Testis (tissue), 2 donors: Measurements from ENCODE around the gene C10orf120.

Experiments used
- POLR2A ChIP-seq: fragments of 450-650 bp; IDR thresholded peaks from one replicate; pipeline ENCODE4 v1.6.1; 2017; ENCODE audit warnings: antibody characterized with exemption, mild to moderate bottlenecking, moderate library complexity
- TF ChIP-seq, protein P1 (sequence below), 3 experiments: fragments of 450-650 bp in 2 of 3; fragments of 200-600 bp in 1 of 3; sonication (generic) in 1 of 3; IDR thresholded peaks; one replicate each; pipeline ENCODE4 v1.5.1; 2016 to 2019; ENCODE audit warnings: antibody characterized with exemption in 3 of 3, mild to moderate bottlenecking in 2 of 3, moderate library complexity in 1 of 3

DNA sequence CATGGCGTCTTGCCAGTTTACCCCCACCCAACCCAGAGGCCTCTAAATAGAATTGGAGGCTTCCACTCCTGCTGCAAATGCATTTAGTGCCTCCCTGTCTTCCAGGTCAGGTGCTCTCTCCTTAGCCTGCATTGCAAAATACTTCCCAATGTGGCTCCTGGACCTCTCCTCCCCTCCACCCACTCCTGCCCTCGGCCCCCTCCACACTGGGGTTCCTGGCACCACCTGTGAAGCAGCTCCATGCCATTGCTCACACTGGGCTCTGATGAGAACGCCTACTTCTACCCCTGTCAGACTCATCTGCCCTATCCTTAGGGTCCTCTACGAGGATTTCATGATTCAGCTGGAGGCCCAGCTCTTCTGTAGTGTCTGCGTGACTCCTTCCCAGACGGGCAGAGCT, 37.4 kb downstream of the C10orf120 start:
- no peak for TF ChIP-seq POLR2A
- TF ChIP-seq, protein P1, sequence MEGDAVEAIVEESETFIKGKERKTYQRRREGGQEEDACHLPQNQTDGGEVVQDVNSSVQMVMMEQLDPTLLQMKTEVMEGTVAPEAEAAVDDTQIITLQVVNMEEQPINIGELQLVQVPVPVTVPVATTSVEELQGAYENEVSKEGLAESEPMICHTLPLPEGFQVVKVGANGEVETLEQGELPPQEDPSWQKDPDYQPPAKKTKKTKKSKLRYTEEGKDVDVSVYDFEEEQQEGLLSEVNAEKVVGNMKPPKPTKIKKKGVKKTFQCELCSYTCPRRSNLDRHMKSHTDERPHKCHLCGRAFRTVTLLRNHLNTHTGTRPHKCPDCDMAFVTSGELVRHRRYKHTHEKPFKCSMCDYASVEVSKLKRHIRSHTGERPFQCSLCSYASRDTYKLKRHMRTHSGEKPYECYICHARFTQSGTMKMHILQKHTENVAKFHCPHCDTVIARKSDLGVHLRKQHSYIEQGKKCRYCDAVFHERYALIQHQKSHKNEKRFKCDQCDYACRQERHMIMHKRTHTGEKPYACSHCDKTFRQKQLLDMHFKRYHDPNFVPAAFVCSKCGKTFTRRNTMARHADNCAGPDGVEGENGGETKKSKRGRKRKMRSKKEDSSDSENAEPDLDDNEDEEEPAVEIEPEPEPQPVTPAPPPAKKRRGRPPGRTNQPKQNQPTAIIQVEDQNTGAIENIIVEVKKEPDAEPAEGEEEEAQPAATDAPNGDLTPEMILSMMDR (IDR thresholded peaks at IDR 0.05): no peak
